ENCODE results near the gene HES3.
"Not testable (repeated sequence)": the region's sequence is repeated elsewhere in the genome, so short reads cannot be mapped to it uniquely, and the experiment has no call there.

HES3 gene

GRCh38 chr1:6219641-6220040 is 24.3 kb upstream of the HES3 start:
- DNase-seq = not testable (repeated sequence)

- no peak for DNase-seq
Measured at GRCh38 chr1:6220236-6220635, 23.7 kb upstream of the HES3 start.

DNA sequence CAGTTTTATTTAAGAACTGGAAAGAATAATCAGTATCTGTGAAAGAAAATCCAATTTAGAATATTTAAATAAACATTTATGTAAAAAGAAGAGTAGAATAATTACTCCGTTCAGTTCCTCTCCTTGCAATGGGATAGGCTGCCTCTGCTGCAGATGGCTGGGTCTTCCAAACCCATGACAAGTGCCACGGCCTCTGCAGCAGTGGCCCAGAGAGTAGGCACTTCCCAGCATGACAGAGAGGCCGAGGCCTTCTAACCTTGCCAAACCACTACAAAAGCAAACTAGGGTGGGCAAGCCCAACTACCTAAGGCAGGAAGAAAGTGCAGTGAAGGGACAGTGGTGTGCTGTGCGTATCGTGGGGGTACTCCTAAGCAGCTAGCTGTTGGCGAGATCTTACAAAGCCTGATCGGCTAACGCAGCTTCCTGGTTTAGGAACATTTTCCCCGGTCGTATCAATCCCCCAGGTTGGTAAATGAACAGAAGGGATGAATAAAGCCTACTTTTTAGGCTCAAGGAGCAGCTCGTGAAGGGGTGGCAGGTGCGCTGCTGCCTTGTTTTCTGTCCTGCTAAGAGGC is 22.7 kb upstream of the HES3 start:
- DNase-seq = no peak

DNA sequence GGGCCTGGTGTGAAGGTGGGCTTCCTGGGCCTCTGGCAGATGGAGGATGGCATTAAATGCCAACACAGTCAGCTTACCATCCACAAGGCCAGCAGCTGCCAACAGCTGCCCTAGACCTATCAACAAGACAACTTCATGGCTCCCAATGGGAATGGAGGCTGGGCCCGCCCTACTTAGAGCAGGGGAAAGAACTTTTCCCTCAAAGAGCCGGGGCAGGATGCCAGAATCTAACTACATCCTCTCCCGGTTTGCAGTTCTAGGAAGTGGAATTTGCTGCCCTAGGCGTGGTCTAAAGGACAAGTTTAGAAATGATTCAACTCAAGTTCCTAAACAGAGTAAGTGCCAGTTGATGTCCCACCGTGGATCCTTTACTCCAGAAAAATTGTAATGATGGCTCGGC is 21.3 kb upstream of the HES3 start:
- DNase-seq = no peak

GRCh38 chr1:6223617-6224016 is 20.4 kb upstream of the HES3 start:
- no peak for DNase-seq

DNA sequence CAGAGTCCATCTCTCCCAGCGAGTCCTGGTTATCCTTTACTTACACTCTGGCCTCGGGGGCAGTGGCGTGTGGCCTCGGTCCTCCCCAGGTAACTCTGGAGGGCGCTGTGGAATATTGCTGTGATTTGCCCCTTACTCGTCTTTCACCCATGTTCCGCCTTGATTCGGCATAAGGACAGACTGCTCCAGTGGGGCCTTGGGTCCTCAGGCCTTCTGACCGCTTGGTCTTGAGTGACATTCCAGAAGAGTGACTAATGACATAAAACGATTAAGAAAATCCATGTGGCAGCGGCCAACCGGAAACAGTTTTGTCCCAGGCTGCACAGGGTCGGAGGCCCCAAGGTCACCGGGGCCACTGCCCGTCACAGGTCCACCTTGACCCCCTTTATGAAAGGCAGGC is 19.3 kb upstream of the HES3 start:
- no peak for DNase-seq

DNA sequence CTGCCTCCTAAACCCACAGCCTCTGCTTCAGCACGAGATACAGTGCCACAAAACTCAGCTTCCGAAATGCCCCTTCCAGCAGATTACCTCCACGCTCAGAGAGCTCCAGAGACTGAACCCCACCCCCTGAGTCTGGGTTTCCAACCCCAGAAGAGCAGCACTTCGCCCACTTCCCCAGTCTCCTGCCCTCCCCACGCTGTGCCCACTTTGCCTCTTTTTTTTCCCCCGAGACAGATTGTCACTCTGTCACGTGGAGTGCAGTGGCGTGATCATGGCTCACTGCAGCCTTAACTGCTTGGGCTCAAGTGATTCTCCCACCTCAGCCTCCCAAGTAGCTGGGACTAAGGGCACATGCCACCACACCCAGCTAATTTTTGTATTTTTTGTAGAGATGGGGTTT is 18.3 kb upstream of the HES3 start:
- no peak for DNase-seq

GRCh38 chr1:6233376-6233775 is 10.6 kb upstream of the HES3 start:
- DNase-seq = no peak

- DNase-seq = no peak
Measured at GRCh38 chr1:6234502-6235295, 9.3 kb upstream of the HES3 start.

GRCh38 chr1:6235296-6235677 is 8.7 kb upstream of the HES3 start:
- no peak for DNase-seq

- DNase-seq = no peak
Measured at GRCh38 chr1:6237093-6237492, 6.9 kb upstream of the HES3 start.

- DNase-seq = no peak
Measured at GRCh38 chr1:6239213-6239752, 4.7 kb upstream of the HES3 start.

- no peak for DNase-seq
Measured at GRCh38 chr1:6239950-6240768, 3.8 kb upstream of the HES3 start.

DNA sequence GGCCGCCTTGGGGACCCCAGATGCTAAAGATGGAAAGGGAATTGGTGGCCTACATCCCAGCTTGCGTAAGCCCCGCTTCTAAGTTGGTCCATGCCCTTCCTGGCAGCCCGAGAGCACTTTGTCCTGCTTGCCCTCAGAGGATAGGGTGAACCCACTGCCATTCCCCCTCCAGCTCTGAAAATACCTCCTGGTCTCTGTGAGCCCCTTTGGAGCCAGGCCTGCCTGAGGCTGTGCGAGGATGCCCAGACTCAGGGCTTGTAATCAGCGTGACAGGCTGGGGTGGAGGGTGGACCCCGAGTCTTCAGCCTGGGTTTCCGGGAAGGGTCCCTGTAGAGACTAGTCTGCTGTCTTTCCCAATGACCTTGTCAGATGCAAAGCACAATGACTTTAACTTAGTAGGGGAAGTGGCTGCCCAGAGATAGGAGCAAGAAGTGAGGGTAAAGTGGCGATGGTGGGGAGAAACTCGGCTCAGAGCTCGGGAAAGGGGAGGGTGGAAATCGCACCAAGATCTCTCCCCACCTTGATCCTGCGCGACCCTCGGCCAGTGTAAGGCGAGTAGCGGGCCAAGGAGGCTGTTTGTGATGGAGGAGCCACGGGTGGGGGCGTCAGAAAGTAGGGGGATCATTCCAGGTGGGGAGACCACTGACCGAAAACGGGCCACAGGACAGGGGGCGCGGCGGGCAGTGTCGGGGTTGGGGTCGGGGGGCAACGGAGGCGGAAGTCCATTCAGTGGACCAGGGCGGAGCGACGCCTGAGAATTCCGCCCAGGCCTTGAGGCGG is 2.7 kb upstream of the HES3 start:
- DNase-seq = no peak

DNA sequence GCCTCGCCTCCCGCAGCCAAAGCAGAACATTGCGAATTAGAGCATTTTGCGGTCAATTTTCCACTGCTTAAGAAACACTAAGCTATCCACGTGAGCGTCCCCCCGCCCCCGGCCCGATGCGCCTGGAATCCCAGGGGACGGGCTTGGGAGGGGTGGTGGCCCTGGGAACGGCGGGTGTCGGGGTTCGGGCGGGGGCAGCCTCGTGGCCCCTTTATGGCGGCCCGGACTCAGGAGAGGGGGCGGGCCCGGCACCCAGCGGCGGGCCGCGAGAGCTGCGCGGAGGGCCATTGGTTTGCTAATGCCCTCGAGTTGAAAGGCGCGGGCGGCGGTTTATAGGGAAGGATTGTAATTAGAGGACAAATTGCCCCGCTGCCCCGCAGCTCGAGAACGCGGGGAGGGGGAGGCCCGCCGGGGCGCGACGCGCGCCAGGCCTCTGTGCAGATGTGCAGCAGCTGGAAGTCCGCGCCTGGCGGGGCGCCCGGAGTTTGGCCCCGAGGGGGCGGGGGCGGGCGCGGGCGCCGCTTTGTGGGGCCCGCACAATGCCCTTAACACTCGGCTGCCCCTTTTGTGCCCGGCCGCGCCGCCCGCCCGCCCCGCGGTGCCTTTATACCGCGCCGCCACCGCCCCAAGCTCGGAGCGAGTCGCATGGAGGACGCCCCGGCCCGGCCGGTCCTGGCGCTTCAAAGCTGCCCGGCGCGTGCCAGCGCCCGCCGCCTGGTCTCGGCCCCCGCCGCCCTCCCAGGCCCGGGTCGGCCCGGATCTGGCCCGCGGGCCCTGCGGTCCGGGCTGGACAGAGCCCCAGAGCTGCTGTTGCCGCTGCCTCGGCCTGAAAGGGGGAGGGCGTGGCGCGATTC is 1.9 kb upstream of the HES3 start:
- DNase-seq = no peak

GRCh38 chr1:6243053-6243834 is 735 bp upstream of the HES3 start:
- no peak for DNase-seq

DNA sequence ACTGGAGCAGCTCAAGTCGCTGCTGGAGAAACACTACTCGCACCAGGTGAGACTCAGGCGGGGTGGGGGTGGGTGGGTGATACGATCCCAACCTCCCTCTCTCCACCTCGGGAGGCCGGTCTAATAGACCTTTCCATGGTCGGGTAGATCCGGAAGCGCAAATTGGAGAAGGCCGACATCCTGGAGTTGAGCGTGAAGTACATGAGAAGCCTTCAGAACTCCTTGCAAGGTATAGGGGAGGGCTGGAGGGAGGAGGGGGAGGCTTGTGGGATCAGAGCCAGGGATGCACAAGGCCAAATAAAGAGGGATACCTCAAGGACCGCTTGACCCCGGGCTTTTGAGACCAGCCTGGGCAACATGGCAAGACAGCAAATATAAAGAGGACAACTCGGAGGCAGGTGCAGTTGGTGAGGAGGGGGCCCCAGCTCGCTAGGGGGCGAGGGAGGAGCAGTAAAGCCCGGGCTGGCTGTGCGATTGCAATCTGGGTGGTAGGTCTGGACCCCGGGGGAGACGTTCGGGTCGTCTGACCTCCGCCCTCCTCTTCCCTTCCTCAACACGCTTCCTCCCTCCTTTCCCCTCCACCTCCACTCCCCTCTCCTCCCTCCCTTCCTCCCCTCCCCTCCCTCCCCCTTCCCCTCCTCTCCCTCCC is 546 bp downstream of the HES3 start:
- no peak for DNase-seq

- no peak for DNase-seq
Measured at GRCh38 chr1:6245086-6245868, 1.3 kb downstream of the HES3 start.

DNA sequence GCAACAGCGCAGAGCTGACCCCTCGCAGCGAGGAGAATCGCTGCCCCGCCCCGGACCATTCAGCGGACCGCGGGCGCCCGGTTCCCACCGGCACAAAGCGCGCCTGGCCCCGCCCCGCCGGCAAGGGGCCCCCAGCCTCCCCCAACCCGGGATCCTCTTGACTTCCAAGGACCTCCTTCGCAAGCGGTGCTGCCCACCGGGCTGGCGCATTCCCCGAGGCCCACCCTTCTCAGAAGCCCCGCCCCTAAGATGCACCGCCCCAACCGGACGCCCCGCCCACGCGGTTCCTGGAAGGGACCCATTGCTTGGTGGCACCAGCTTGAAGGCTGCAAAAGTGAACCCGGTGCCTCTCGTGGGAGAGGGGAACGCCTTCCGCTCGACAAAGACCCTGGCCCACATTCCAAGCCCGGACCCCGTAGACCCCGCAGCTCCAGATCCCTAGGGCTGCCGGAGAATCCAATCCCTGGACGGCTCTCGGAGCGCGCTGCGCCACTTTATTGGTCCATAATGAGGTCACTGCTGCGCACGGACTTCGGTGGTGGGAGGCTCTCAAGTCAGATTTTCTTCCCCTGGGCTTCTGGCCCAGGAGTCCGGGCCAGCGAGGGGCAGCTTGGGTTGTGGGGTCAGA is 2.0 kb downstream of the HES3 start:
- no peak for DNase-seq
